Measurements from ENCODE around the gene BMPR1A.

BMPR1A gene

GRCh38 chr10:86716466-86716865 lies 40.0 kb upstream of the BMPR1A start:
- ChIA-PET CTCF (no interaction called here), POLR2A (no interaction called here)
- no peak for DNase-seq (ENCODE audit: extremely low spot score)
- TF ChIP-seq ZNF384 (IDR thresholded peaks at IDR 0.05) (no peak), FOXA1 (IDR thresholded peaks at IDR 0.05) (no peak), FOXM1 (IDR thresholded peaks at IDR 0.05; ENCODE audit: borderline replicate concordance) (no peak), BHLHE40 (IDR thresholded peaks at IDR 0.05; ENCODE audit: borderline replicate concordance) (no peak), SP1 (IDR thresholded peaks at IDR 0.05) (no peak), CTBP1 (IDR thresholded peaks at IDR 0.05; ENCODE audit: borderline replicate concordance) (no peak), NFRKB (IDR thresholded peaks at IDR 0.05) (no peak)

- ChIA-PET CTCF (no interaction called here), POLR2A (no interaction called here)
- no peak for DNase-seq (ENCODE audit: extremely low spot score)
- TF ChIP-seq, protein P1, sequence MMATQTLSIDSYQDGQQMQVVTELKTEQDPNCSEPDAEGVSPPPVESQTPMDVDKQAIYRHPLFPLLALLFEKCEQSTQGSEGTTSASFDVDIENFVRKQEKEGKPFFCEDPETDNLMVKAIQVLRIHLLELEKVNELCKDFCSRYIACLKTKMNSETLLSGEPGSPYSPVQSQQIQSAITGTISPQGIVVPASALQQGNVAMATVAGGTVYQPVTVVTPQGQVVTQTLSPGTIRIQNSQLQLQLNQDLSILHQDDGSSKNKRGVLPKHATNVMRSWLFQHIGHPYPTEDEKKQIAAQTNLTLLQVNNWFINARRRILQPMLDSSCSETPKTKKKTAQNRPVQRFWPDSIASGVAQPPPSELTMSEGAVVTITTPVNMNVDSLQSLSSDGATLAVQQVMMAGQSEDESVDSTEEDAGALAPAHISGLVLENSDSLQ (IDR thresholded peaks at IDR 0.05), result no peak
- TF ChIP-seq TARDBP (IDR thresholded peaks at IDR 0.05), result no peak
- TF ChIP-seq ARNT (IDR thresholded peaks at IDR 0.05), result no peak
These were observed 37.9 kb upstream of the BMPR1A start for GRCh38 chr10:86718556-86718955.

DNA sequence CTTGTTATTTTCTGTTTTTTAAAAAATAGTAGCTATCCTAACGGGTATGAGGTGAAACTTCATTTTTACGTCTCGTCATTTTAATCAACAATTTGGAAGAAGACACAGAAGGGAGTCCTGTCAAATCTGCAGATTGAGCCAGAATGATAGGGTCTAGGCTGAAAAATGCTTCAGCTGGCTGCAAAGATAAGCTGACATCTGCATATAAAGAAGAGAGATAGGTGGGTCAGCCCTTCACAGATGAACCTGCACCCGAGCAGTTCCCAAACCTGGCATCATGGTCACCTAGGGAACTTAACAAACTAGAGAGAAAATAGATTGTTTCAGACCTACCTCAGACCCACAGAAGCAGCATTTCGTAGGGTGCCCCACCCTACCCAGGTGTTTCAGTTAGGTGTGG lies 35.2 kb upstream of the BMPR1A start:
- DNase-seq (ENCODE audit: extremely low spot score), result no peak
- TF ChIP-seq FOXM1 (IDR thresholded peaks at IDR 0.05; ENCODE audit: borderline replicate concordance), result no peak
- no peak for TF ChIP-seq CTBP1 (IDR thresholded peaks at IDR 0.05; ENCODE audit: borderline replicate concordance)
- no peak for TF ChIP-seq FOXA1 (IDR thresholded peaks at IDR 0.05)
- no peak for TF ChIP-seq SP1 (IDR thresholded peaks at IDR 0.05)
- no peak for TF ChIP-seq SUZ12 (IDR thresholded peaks at IDR 0.05)
- TF ChIP-seq ELF4 (IDR thresholded peaks at IDR 0.05), result no peak
- TF ChIP-seq HDGF (IDR thresholded peaks at IDR 0.05; ENCODE audit: borderline replicate concordance), result no peak
- TF ChIP-seq NFRKB (IDR thresholded peaks at IDR 0.05), result no peak
- CTCF ChIA-PET, result interaction anchor here (0.6 kb wide), 1 partner anchor 109 kb away, joined by 4 read pairs; no protein-coding TSS in a partner anchor
- POLR2A ChIA-PET, result interaction anchor here (1.1 kb wide), 1 partner anchor 35 kb away, joined by 6 read pairs; the partner anchor contains the start of gene BMPR1A

- ChIA-PET POLR2A (no interaction called here), CTCF (no interaction called here)
These were observed 33.4 kb upstream of the BMPR1A start for GRCh38 chr10:86723009-86723408.

DNA sequence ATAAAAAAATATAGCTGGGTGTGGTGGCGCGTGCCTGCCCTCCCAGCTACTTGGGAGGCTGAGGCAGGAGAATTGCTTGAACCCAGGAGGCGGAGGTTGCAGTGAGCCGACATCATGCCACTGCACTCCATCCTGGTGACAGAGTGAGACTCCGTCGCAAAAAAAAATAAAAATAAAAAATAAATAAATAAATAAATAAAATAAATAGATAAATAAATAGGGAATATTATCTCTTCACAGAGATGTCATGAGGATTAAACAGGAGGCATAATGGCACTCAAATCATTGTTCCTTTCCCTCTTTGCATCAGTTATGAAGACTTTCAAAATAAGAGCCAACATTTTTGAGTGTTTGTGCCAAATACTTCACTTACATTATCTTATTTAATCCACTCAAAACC lies 32.0 kb upstream of the BMPR1A start:
- POLR2A ChIA-PET, result no interaction called here

More at GRCh38 chr10:86723009-86723408, 33.4 kb upstream of the BMPR1A start:
- TF ChIP-seq, protein P1 (IDR thresholded peaks at IDR 0.05), result no peak
- TF ChIP-seq NFRKB (IDR thresholded peaks at IDR 0.05) (no peak), ELF4 (IDR thresholded peaks at IDR 0.05) (no peak), LEF1 (IDR thresholded peaks at IDR 0.05; ENCODE audit: borderline replicate concordance) (no peak), ARNT (IDR thresholded peaks at IDR 0.05) (no peak), FOXM1 (IDR thresholded peaks at IDR 0.05; ENCODE audit: borderline replicate concordance) (no peak), TARDBP (IDR thresholded peaks at IDR 0.05) (no peak), CTBP1 (IDR thresholded peaks at IDR 0.05; ENCODE audit: borderline replicate concordance) (no peak), FOXA1 (IDR thresholded peaks at IDR 0.05) (no peak), SP1 (IDR thresholded peaks at IDR 0.05) (no peak), L3MBTL2 (conservative IDR thresholded peaks at IDR 0.05) (no peak), HDGF (IDR thresholded peaks at IDR 0.05; ENCODE audit: borderline replicate concordance) (no peak), SUZ12 (IDR thresholded peaks at IDR 0.05) (no peak), BHLHE40 (IDR thresholded peaks at IDR 0.05; ENCODE audit: borderline replicate concordance) (no peak), FOXK2 (IDR thresholded peaks at IDR 0.05) (no peak)
- DNase-seq (ENCODE audit: extremely low spot score), result no peak

DNA sequence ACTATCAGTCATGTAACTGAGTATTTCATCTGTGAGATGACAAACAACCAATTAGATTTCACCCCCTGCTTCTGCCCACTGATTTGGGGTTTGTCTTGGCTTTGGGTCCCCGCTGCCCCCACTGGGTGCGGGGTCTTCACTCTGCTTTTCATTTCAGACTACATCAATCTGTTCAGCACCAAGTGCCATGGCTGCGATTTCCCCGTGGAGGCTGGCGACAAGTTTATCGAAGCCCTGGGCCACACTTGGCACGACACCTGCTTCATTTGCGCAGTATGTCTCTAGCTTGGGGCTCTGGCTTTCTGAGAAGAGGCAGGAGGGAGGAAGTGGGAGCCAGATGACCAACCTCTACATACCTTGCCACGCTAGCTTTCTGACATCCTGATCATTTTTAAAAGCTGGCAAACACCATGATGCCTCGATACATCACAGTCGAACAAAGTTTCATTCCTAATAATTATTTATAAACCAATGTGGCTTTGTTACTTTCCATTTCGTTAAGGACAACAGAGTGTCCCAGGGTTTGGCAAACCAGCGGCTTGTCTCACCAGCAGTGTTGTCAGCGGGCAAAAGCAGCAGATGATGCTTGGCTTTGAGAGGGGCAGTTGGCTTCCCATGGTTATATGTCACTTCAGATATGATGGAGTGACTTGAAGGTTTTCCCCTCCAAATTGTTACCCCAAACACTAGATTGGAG lies 30.3 kb upstream of the BMPR1A start:
- ChIA-PET CTCF (no interaction called here), POLR2A (no interaction called here)
- no peak for DNase-seq (ENCODE audit: extremely low spot score)
- TF ChIP-seq SP1 (IDR thresholded peaks at IDR 0.05) (no peak), FOXM1 (IDR thresholded peaks at IDR 0.05; ENCODE audit: borderline replicate concordance) (no peak), HDGF (IDR thresholded peaks at IDR 0.05; ENCODE audit: borderline replicate concordance) (no peak), CTBP1 (IDR thresholded peaks at IDR 0.05; ENCODE audit: borderline replicate concordance) (no peak), ARNT (IDR thresholded peaks at IDR 0.05) (no peak), NFRKB (IDR thresholded peaks at IDR 0.05) (no peak), FOXK2 (IDR thresholded peaks at IDR 0.05) (no peak), FOXA1 (IDR thresholded peaks at IDR 0.05) (no peak), BHLHE40 (IDR thresholded peaks at IDR 0.05; ENCODE audit: borderline replicate concordance) (no peak), L3MBTL2 (conservative IDR thresholded peaks at IDR 0.05) (no peak), ELF4 (IDR thresholded peaks at IDR 0.05) (no peak), SUZ12 (IDR thresholded peaks at IDR 0.05) (no peak), TARDBP (IDR thresholded peaks at IDR 0.05) (no peak), LEF1 (IDR thresholded peaks at IDR 0.05; ENCODE audit: borderline replicate concordance) (no peak), ZNF384 (IDR thresholded peaks at IDR 0.05) (no peak)
- TF ChIP-seq, protein P1 (IDR thresholded peaks at IDR 0.05), result no peak

More for the DNA sequence above, 32.0 kb upstream of the BMPR1A start:
- DNase-seq (ENCODE audit: extremely low spot score), result no peak
- CTCF ChIA-PET, result no interaction called here
- TF ChIP-seq ELF4 (IDR thresholded peaks at IDR 0.05), result no peak
- no peak for TF ChIP-seq SP1 (IDR thresholded peaks at IDR 0.05)
- no peak for TF ChIP-seq FOXM1 (IDR thresholded peaks at IDR 0.05; ENCODE audit: borderline replicate concordance)
- no peak for TF ChIP-seq FOXK2 (IDR thresholded peaks at IDR 0.05)
- no peak for TF ChIP-seq BHLHE40 (IDR thresholded peaks at IDR 0.05; ENCODE audit: borderline replicate concordance)
- TF ChIP-seq TARDBP (IDR thresholded peaks at IDR 0.05), result no peak
- TF ChIP-seq NFRKB (IDR thresholded peaks at IDR 0.05), result no peak
- no peak for TF ChIP-seq L3MBTL2 (conservative IDR thresholded peaks at IDR 0.05)
- TF ChIP-seq FOXA1 (IDR thresholded peaks at IDR 0.05), result no peak
- no peak for TF ChIP-seq SUZ12 (IDR thresholded peaks at IDR 0.05)
- TF ChIP-seq HDGF (IDR thresholded peaks at IDR 0.05; ENCODE audit: borderline replicate concordance), result no peak
- TF ChIP-seq ZNF384 (IDR thresholded peaks at IDR 0.05), result no peak
- no peak for TF ChIP-seq CTBP1 (IDR thresholded peaks at IDR 0.05; ENCODE audit: borderline replicate concordance)
- no peak for TF ChIP-seq LEF1 (IDR thresholded peaks at IDR 0.05; ENCODE audit: borderline replicate concordance)
